HG03066 (cell line): ENCODE measurements around the gene PAGE2.
"Not testable (repeated sequence)": the region's sequence is repeated elsewhere in the genome, so short reads cannot be mapped to it uniquely, and the experiment has no call there.

Experiments
- ATAC-seq: cut with Tn5 transposase; IDR thresholded peaks from one replicate; pipeline ENCODE4 v1.9.1; 2021; ENCODE audit warnings: low read depth; ENCODE audit not compliant: unreplicated experiment

PAGE2 gene

DNA sequence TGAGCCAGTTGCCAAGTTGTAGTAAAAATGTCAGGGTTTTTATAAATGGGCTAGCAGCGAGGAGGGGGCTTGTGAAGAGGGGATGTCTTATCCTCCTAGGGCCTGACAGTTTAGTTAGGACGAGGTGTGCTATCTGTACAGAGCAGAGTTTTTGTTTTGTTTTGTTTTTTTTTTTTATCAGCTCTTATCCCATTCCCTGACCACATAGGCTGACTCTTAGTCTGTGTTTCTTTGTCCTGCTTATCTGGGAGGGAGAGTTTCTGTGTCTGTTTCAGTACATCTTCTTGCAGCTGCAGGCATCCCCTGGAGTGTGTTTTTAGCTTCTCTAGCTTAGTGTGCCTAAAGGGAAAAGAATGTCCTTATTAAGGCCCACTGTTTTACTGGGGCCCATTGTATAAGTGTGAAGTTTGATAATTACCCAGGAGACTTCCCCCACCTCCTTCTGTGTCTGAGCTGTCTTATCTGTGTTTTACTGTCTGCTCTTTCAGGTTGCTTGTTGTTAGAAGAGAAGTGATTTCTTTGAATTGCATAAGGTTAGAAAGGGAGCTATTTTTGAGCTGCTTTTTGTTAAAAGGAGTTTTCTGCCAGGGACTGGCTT is 32.0 kb downstream of the PAGE2 start:
- no peak for ATAC-seq

DNA sequence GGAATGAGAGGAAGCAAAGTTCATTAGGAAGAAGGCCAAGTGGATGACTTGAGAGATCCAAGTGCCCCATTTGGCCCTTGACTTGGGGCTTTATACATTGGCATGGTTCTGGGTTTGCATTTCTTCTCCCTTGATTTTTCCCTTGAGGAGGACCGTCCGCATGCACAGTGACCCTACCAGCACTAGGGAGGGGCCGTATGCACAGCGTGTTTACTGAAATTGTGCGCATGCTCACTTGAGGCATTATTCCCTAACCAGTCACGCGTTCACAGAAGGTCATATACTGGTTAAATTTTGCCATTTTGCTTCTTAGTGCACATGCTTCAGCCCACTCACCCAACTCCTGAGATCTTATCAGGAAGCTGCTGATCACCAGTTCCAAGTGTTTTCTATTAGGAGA is 35.1 kb downstream of the PAGE2 start:
- no peak for ATAC-seq

DNA sequence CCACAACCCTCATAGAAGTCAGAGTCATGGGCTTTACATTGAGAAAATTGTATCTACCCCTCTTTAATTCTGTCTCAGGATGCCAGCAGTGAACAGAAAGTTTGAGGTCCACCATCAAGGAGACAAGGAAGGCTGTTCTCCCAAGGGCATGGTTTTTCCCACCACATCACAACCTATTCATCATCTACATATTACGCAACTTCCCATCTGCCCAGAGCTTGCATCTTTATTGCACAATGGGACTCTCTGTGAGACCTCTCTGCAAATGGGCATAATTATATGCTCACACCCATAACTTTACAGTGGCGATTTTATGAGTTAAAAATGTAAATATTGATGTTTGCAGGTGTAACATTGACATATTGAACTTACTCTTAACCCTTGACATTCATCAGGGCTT is 38.9 kb downstream of the PAGE2 start:
- ATAC-seq = no peak

DNA sequence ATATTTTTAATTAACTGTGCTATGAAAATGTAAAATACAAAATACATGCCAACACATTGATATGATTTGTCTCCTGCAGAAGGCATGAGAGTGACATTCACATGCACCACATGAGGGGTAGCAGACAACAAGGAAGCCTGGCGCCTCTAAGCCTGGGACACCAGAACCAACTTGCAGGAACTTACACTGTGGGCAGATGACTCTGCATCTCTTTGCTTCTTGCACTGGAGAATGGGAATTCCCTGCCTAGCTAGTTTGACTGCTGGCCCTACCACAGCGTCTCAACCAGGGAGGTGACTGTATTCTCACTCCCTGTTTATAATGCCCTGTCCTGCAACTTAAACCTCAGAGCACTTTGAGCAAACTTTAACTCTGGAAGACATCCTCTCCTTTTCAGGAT is 40.5 kb downstream of the PAGE2 start:
- no peak for ATAC-seq

GRCh38 chrX:55130481-55130880 is 41.7 kb downstream of the PAGE2 start:
- ATAC-seq = no peak

DNA sequence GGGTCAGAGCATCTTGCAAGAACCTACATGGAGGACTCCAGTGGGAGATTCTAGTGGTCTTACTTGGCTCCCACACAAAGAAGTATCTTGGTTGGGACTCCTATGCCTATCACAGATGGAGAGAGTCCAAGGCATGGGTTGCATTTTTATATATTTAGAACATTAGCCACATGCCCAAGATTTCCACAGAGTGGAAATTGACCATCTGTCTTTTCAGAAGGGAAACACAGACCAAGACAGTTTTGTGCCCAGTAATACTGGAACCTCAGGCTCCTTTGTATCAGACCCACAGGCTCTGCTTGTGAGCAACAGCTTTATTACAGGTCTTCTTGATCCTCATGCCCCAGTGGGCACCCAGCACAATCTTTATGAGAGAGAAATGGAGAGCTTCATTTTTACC is 43.6 kb downstream of the PAGE2 start:
- no peak for ATAC-seq

DNA sequence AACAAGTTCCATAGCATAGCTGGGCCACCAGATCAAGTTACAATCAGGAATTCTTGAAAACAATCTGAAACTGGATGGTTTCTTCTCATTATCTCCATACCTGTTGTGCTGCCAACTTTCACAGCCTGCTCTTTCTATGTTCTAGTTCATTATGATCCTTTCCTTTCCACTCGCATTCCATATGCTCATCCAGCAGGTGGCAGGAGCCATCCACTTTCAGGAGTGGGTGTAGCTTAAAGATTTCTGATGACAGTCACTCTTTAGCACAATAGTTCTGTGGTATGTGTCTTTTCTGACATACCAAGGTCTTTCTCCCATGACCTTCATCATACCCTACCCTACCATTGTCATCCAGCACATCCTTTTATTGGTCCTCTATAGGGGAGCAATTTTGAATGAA is 46.4 kb downstream of the PAGE2 start:
- ATAC-seq = no peak

DNA sequence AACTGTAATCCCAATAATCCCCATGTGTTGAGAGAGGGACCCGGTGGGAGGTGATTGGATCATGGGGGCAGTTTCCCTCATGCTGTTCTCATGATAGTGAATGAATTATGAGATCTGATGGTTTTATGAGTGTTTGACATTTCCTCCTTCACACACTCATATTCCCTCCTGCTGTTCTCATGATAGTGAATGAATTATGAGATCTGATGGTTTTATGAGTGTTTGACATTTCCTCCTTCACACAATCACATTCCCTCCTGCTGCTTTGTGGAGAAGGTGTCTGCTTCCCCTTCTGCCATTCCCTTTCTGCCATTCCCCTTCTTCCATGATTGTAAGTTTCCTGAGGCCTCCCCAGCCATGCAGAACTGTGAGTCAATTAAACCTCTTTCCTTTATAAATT is 52.0 kb downstream of the PAGE2 start:
- not testable (repeated sequence) for ATAC-seq
